GM12878 (cell line): ENCODE results near the gene SENP3.

Experiments used
- BACH1 ChIP-seq: fragments of 450-650 bp; IDR thresholded peaks from 2 replicates; pipeline ENCODE4 v1.6.1; 2017; ENCODE audit warnings: mild to moderate bottlenecking, borderline replicate concordance
- CTCF ChIP-seq, 3 experiments: IDR thresholded peaks in 2 of 3; conservative IDR thresholded peaks in 1 of 3; 2 replicates each; pipeline ENCODE4 v1.5.1; 2011; ENCODE audit warnings: low read depth in 3 of 3, low read length in 3 of 3, mild to moderate bottlenecking in 3 of 3, control low read depth in 2 of 3, moderate library complexity in 2 of 3, inconsistent platforms in 1 of 3, mixed read lengths in 1 of 3; ENCODE audit not compliant: control insufficient read depth in 2 of 3, insufficient read depth in 1 of 3; ENCODE audit errors: extremely low read depth in 1 of 3
- SIX5 ChIP-seq: IDR thresholded peaks from 2 replicates; pipeline ENCODE4 v1.6.1; 2011; ENCODE audit warnings: mild to moderate bottlenecking, low read depth, low read length, moderate library complexity; ENCODE audit not compliant: severe bottlenecking

GRCh38 chr17:7512105-7512504 is 49.6 kb upstream of the SENP3 start:
- TF ChIP-seq CTCF (IDR thresholded peaks at IDR 0.05 in 2 of 3, conservative IDR thresholded peaks at IDR 0.05 in 1 of 3; ENCODE audit: control insufficient read depth in 2 of 3, extremely low read depth in 1 of 3, insufficient read depth in 1 of 3, low read depth in 3 of 3, low read length in 3 of 3) (no peak), SIX5 (no peak), BACH1 (no peak)
